RWPE1 (cell line): ENCODE results near the gene NEB.
A peak's percentile ranks its signal among the peaks of the same experiment; 100 is the strongest.

Experiments used
- CTCF ChIA-PET: fragments of 350-600 bp; sonication (Branson Sonifier 250); formaldehyde crosslinking; extraction: SDS; loops from one replicate; lab custom pipeline; 2021; lab: Yijun Ruan, JAX
- POLR2A ChIA-PET: fragments of 400-600 bp; formaldehyde crosslinking; extraction: SDS; loops from one replicate; lab custom pipeline; 2020; ENCODE audit warnings: antibody characterized with exemption; ENCODE audit not compliant: low non-redundant PET; lab: Yijun Ruan, JAX
- DNase-seq: peaks from one replicate; pipeline ENCODE4 v3.0.0; 2012; ENCODE audit warnings: low spot score
- H3K27ac ChIP-seq: fragments of 450-650 bp; 2 replicates; pipeline ENCODE4 v1.5.1; 2017
- TF ChIP-seq, protein P1 (sequence below): fragments of 450-650 bp; conservative IDR thresholded peaks from 2 replicates; pipeline ENCODE4 v1.5.1; 2017; ENCODE audit warnings: low read depth, mild to moderate bottlenecking

NEB gene

GRCh38 chr2:151634736-151635467 lies 99.4 kb downstream of the NEB start:
- POLR2A ChIA-PET, result interaction anchor here (0.8 kb wide), 1 partner anchor 1193 kb away, joined by 4 read pairs; no protein-coding TSS in a partner anchor
- DNase-seq, result no peak
- TF ChIP-seq, protein P1, sequence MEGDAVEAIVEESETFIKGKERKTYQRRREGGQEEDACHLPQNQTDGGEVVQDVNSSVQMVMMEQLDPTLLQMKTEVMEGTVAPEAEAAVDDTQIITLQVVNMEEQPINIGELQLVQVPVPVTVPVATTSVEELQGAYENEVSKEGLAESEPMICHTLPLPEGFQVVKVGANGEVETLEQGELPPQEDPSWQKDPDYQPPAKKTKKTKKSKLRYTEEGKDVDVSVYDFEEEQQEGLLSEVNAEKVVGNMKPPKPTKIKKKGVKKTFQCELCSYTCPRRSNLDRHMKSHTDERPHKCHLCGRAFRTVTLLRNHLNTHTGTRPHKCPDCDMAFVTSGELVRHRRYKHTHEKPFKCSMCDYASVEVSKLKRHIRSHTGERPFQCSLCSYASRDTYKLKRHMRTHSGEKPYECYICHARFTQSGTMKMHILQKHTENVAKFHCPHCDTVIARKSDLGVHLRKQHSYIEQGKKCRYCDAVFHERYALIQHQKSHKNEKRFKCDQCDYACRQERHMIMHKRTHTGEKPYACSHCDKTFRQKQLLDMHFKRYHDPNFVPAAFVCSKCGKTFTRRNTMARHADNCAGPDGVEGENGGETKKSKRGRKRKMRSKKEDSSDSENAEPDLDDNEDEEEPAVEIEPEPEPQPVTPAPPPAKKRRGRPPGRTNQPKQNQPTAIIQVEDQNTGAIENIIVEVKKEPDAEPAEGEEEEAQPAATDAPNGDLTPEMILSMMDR, result no peak
- CTCF ChIA-PET, result no interaction called here
- H3K27ac ChIP-seq, result no peak overlapping the region

- TF ChIP-seq, protein P1, result peak; percentile 40
- ChIA-PET POLR2A (no interaction called here), CTCF (interaction anchor here (0.7 to 0.8 kb wide), 2 partner anchors 9 to 384 kb away, joined by 3 to 4 read pairs; no protein-coding TSS in a partner anchor)
- H3K27ac ChIP-seq, result no peak overlapping the region
- no peak for DNase-seq
These were observed 101.2 kb downstream of the NEB start for GRCh38 chr2:151632993-151633565.

GRCh38 chr2:151630372-151630771 lies 103.9 kb downstream of the NEB start:
- no peak for DNase-seq
- CTCF ChIA-PET, result no interaction called here
- POLR2A ChIA-PET, result no interaction called here

GRCh38 chr2:151627353-151627752 lies 106.9 kb downstream of the NEB start:
- TF ChIP-seq, protein P1, result no peak
- CTCF ChIA-PET, result interaction anchor here (0.7 kb wide), 1 partner anchor 385 kb away, joined by 4 read pairs; no protein-coding TSS in a partner anchor
- POLR2A ChIA-PET, result no interaction called here
- DNase-seq, result no peak
- H3K27ac ChIP-seq, result no peak overlapping the region

More at GRCh38 chr2:151630372-151630771, 103.9 kb downstream of the NEB start:
- TF ChIP-seq, protein P1, result no peak
- no peak overlapping the region for H3K27ac ChIP-seq

GRCh38 chr2:151624271-151624670 lies 110.0 kb downstream of the NEB start:
- no peak for DNase-seq
- POLR2A ChIA-PET, result no interaction called here
- H3K27ac ChIP-seq, result no peak overlapping the region
- CTCF ChIA-PET, result interaction anchor here (0.7 kb wide), 1 partner anchor 9 kb away, joined by 3 read pairs; no protein-coding TSS in a partner anchor
- TF ChIP-seq, protein P1, result no peak

DNA sequence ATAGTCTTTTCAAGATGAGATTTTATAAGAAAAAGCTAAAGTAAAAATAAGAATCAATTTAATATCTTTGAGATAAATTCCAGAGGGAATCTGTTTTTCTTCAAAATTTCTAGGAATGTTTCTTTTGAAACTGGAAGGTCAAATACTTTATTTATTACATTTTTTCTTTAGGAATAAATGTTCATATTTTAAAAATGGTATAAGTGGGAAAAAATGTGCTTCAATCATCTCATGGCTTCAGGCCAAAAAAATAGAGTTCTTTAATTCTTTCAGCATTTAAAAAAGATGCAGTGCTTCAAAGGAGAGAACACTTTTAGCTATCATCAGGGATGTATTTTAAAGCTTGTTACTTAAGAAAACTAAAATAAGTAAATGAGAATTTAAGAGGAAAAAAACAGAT lies 110.6 kb downstream of the NEB start:
- ChIA-PET CTCF (no interaction called here), POLR2A (no interaction called here)
- DNase-seq, result no peak

More for the DNA sequence above, 110.6 kb downstream of the NEB start:
- TF ChIP-seq, protein P1, result no peak
- no peak overlapping the region for H3K27ac ChIP-seq
